ENCODE data around the gene SHLD2.
"Not testable (repeated sequence)": the region's sequence is repeated elsewhere in the genome, so short reads cannot be mapped to it uniquely, and the experiment has no call there.

The SHLD2 gene

GRCh38 chr10:87149020-87149609 is 54.1 kb downstream of the SHLD2 start:
- DNase-seq: not testable (repeated sequence)

GRCh38 chr10:87151516-87151915 is 56.5 kb downstream of the SHLD2 start:
- not testable (repeated sequence) for DNase-seq

GRCh38 chr10:87156841-87157240 is 61.8 kb downstream of the SHLD2 start:
- DNase-seq: not testable (repeated sequence)

- not testable (repeated sequence) for DNase-seq
Observed at GRCh38 chr10:87157821-87158220, 62.8 kb downstream of the SHLD2 start.

GRCh38 chr10:87162703-87163293 is 67.8 kb downstream of the SHLD2 start:
- DNase-seq: not testable (repeated sequence)

GRCh38 chr10:87163414-87163813 is 68.4 kb downstream of the SHLD2 start:
- DNase-seq: not testable (repeated sequence)

GRCh38 chr10:87169857-87170256 is 74.9 kb downstream of the SHLD2 start:
- not testable (repeated sequence) for DNase-seq

GRCh38 chr10:87170705-87171104 is 75.7 kb downstream of the SHLD2 start:
- DNase-seq: not testable (repeated sequence)

GRCh38 chr10:87171670-87172069 is 76.7 kb downstream of the SHLD2 start:
- not testable (repeated sequence) for DNase-seq

- not testable (repeated sequence) for DNase-seq
Observed at GRCh38 chr10:87172178-87172577, 77.2 kb downstream of the SHLD2 start.

GRCh38 chr10:87177587-87177986 is 82.6 kb downstream of the SHLD2 start:
- not testable (repeated sequence) for DNase-seq

GRCh38 chr10:87184421-87184820 is 89.4 kb downstream of the SHLD2 start:
- DNase-seq: not testable (repeated sequence)

- DNase-seq: not testable (repeated sequence)
Observed at GRCh38 chr10:87186016-87186415, 91.0 kb downstream of the SHLD2 start.

GRCh38 chr10:87187573-87187972 is 92.6 kb downstream of the SHLD2 start:
- not testable (repeated sequence) for DNase-seq

- not testable (repeated sequence) for DNase-seq
Observed at GRCh38 chr10:87191841-87192240, 96.8 kb downstream of the SHLD2 start.

GRCh38 chr10:87200924-87201323 is 105.9 kb downstream of the SHLD2 start:
- not testable (repeated sequence) for DNase-seq

GRCh38 chr10:87204801-87205200 is 109.8 kb downstream of the SHLD2 start:
- not testable (repeated sequence) for DNase-seq

- DNase-seq: not testable (repeated sequence)
Observed at GRCh38 chr10:87206922-87207321, 111.9 kb downstream of the SHLD2 start.

- not testable (repeated sequence) for DNase-seq
Observed at GRCh38 chr10:87210309-87210708, 115.3 kb downstream of the SHLD2 start.

GRCh38 chr10:87211848-87212247 is 116.8 kb downstream of the SHLD2 start:
- DNase-seq: not testable (repeated sequence)

- not testable (repeated sequence) for DNase-seq
Observed at GRCh38 chr10:87213150-87213765, 118.3 kb downstream of the SHLD2 start.

GRCh38 chr10:87213806-87214205 is 118.8 kb downstream of the SHLD2 start:
- DNase-seq: not testable (repeated sequence)

GRCh38 chr10:87216120-87216519 is 121.1 kb downstream of the SHLD2 start:
- not testable (repeated sequence) for DNase-seq

- DNase-seq: not testable (repeated sequence)
Observed at GRCh38 chr10:87219370-87219769, 124.4 kb downstream of the SHLD2 start.

Data from stimulated activated naive CD4-positive, alpha-beta T cell treated with Interleukin-2 at 50 U/mL for 16 hours (primary cell).